ENCODE data around the gene PACRG.

PACRG gene

DNA sequence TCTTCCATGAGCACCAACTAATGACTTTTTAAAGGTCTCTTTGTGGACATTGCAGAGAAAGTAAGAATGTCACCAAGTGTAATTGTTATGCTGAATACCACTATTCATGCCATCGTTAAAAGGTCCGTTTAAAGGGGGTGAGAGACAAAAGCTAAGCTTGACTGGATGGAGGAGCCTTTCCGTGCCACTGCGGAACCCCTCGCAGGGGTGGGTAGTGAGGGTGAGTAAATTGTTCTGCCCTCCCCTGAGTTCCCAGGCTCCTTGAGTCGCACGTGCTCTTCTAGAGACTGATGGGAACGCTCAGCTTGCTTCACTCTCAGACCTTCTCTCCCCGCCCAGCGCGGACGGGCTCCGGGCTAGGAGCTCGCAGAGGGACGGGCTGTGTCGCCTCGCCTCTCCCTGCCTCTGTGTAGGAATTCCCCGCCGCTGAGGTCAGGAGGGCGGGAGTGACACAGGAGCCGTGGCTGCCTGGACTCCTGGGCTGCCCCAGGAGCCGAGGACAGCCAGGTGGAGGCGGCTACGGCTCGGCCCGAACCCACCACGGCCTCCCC, 371.9 kb downstream of the PACRG start:
- DNase-seq (ENCODE audit: low spot score): no peak

DNA sequence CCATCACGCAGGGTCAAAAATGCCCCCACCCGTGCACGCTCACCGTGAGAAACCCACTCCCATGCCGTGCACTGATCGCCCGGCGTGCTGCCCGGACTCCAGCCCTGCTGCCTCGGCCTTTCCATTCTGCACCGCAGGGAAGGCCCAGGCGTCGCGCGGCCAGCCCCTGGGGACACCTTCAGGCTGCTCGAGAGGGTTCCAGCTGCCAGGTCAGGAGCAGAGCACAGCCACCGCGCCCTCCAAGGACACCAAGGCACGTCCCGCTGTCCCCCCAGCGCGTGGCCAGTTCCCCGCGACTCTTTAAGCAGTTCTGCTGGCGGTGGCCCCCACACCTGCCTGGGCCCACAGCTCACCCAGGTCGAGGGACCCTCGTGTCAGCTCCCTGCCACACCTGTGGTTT, 372.5 kb downstream of the PACRG start:
- Mint-ChIP-seq H3K4me3 (no peak overlapping the region), H3K36me3 (ENCODE audit: low read depth) (no peaks in the 10 kb centered on the region), H3K27ac (no peak overlapping the region), H3K27me3 (ENCODE audit: low read depth) (no peaks in the 10 kb centered on the region), H3K9me3 (no peaks in the 10 kb centered on the region), H3K4me1 (ENCODE audit: low read depth) (no peaks in the 10 kb centered on the region)
- no peak for DNase-seq (ENCODE audit: low spot score)

More for the DNA sequence above, 371.9 kb downstream of the PACRG start:
- Mint-ChIP-seq H3K4me1 (ENCODE audit: low read depth) (no peaks in the 10 kb centered on the region), H3K27ac (no peak overlapping the region), H3K4me3 (no peak overlapping the region), H3K9me3 (no peaks in the 10 kb centered on the region), H3K27me3 (ENCODE audit: low read depth) (no peaks in the 10 kb centered on the region), H3K36me3 (ENCODE audit: low read depth) (no peaks in the 10 kb centered on the region)

DNA sequence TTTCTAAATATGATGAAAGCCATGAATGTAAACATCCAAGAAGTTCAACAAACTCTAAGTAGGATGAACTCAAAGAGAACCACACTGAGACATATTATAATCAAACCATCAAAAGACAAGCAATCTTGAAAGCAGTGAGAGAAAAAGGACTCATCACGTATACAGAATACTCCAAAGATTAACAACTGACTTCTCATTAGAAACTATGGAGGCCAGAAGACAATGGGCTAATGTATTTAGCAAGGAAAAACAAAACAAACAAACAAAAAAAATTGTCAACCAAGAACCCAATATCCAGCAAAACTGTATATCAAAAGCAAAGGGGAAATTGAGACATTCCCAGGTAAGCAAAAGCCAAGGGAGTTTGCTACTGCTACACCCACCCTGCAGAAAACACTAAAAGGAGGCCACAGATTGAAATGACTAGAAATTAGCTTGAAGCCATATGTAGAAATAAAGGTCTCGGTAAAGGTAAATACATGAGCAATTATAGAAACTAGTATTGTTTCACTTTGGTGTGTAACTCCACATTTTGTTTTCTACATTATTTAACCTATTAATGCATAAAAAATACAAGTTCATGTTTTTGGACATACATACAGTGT, 385.7 kb downstream of the PACRG start:
- Mint-ChIP-seq H3K36me3 (ENCODE audit: low read depth) (no peaks in the 10 kb centered on the region), H3K27ac (no peak overlapping the region), H3K4me3 (no peak overlapping the region), H3K9me3 (peaks cover 17% of the 10 kb centered on the region), H3K27me3 (ENCODE audit: low read depth) (no peaks in the 10 kb centered on the region), H3K4me1 (ENCODE audit: low read depth) (no peaks in the 10 kb centered on the region)
- no peak for DNase-seq (ENCODE audit: low spot score)

DNA sequence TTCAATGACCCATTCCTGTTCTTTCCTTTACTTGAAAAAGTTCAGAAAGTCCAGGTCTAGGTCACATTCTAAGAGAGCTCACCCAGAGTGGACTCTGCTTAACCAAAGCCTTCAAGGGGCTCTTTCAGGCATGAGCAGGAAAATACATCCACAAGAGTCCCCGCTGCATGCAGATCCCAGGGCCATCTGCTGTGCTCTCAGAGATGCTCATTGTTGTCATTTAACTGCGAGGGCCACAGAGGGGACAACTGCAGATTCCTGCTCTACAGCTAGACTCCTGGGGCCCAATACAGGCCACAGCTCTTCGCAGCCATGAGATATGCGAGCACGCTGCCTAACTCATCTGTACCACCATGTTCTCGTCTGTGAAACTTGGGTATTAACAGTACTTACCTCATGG, 391.2 kb downstream of the PACRG start:
- Mint-ChIP-seq H3K4me3 (no peak overlapping the region), H3K4me1 (ENCODE audit: low read depth) (no peaks in the 10 kb centered on the region), H3K9me3 (no peaks in the 10 kb centered on the region)

DNA sequence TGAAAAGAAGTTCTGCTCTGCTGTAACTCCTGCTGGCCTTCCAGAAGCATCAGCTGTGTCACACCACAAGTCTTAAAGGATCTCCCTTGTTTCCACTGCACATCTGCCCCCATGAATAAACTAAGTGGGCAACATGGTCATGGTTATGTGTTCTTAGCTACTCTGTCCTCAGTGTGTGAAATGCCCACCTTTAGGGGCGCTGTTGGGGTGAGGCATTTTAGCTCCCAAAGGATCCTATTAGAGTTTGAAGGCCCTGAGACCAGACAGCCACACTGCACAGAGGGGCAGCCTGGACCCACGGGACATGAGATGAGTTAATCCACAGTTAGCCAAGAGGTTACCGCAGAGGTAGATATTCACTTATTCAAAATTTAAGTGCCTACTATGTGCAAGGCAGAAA, 392.4 kb downstream of the PACRG start:
- Mint-ChIP-seq H3K27ac (no peak overlapping the region), H3K4me3 (no peak overlapping the region)
- no peak for DNase-seq (ENCODE audit: low spot score)

More for the DNA sequence above, 391.2 kb downstream of the PACRG start:
- H3K27me3 Mint-ChIP-seq (ENCODE audit: low read depth): no peaks in the 10 kb centered on the region
- H3K27ac Mint-ChIP-seq: no peak overlapping the region
- no peak for DNase-seq (ENCODE audit: low spot score)
- no peaks in the 10 kb centered on the region for H3K36me3 Mint-ChIP-seq (ENCODE audit: low read depth)

DNA sequence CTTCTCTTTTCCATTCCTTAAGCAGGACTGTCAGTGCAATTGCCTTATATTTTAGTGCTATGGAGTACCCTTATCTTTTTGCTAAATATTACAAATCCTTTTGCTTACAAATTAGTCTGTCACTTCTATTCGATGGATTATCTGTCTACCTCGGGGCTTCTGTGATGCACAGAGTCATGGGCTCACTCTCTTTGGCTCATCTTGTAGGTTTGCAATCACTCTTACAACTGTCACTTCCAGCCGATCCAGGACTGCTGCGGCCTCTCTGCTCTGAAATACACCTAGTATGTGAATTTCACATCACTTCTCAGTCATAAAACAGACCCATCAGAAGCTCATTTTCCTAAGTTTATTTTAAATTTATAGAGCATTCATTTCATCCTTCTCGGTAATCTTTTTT, 393.5 kb downstream of the PACRG start:
- no peak overlapping the region for H3K27ac Mint-ChIP-seq
- no peaks in the 10 kb centered on the region for H3K27me3 Mint-ChIP-seq (ENCODE audit: low read depth)
- H3K36me3 Mint-ChIP-seq (ENCODE audit: low read depth): no peaks in the 10 kb centered on the region
- DNase-seq (ENCODE audit: low spot score): no peak
- no peak overlapping the region for H3K4me3 Mint-ChIP-seq
- no peaks in the 10 kb centered on the region for H3K9me3 Mint-ChIP-seq
- no peaks in the 10 kb centered on the region for H3K4me1 Mint-ChIP-seq (ENCODE audit: low read depth)

More for the DNA sequence above, 392.4 kb downstream of the PACRG start:
- Mint-ChIP-seq H3K27me3 (ENCODE audit: low read depth) (no peaks in the 10 kb centered on the region), H3K9me3 (no peaks in the 10 kb centered on the region), H3K4me1 (ENCODE audit: low read depth) (no peaks in the 10 kb centered on the region), H3K36me3 (ENCODE audit: low read depth) (no peaks in the 10 kb centered on the region)

DNA sequence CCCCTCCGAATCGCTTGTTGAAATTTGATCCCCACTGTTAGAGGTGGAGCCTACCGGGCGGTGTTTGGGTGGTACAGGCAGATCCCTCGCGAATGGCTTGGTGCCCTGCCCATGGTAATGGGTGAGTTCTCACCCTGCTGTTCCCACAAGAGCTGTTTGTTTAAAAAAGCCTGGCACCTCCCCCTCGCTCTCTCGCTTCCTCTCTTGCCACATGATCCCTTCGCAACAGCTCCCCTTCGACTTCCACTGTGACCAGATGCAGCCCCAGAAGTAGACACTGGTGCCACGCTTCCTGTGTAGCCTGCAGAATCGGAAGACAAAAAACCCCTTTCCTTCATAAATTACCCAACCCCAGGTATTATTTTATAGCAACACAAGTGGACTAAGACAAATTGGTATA, 394.6 kb downstream of the PACRG start:
- DNase-seq (ENCODE audit: low spot score): no peak
- no peaks in the 10 kb centered on the region for H3K4me1 Mint-ChIP-seq (ENCODE audit: low read depth)
- H3K27me3 Mint-ChIP-seq (ENCODE audit: low read depth): no peaks in the 10 kb centered on the region
- no peaks in the 10 kb centered on the region for H3K36me3 Mint-ChIP-seq (ENCODE audit: low read depth)
- H3K9me3 Mint-ChIP-seq: no peaks in the 10 kb centered on the region
- no peak overlapping the region for H3K4me3 Mint-ChIP-seq
- H3K27ac Mint-ChIP-seq: no peak overlapping the region

DNA sequence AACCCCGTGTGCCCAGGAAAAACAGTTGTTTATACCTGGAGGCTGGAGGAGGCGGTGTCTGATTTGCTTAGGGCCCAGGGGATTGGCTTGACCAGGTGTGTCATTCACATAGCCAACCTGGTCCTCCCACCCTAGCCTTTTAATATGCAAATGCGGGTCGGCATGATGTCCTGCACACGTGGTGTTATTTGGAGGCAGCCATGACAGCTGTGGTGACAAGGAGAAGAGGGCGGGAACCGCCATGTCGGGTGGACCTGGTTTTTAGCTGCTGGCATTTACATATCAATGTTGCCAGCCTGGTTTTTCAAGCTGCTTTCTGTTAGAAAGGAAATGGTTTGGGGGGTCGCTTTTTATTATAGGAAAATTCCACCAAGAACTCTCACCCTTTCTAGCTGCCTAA, 395.3 kb downstream of the PACRG start:
- H3K27me3 Mint-ChIP-seq (ENCODE audit: low read depth): no peaks in the 10 kb centered on the region
- no peaks in the 10 kb centered on the region for H3K36me3 Mint-ChIP-seq (ENCODE audit: low read depth)
- H3K9me3 Mint-ChIP-seq: no peaks in the 10 kb centered on the region
- H3K4me1 Mint-ChIP-seq (ENCODE audit: low read depth): no peaks in the 10 kb centered on the region
- no peak overlapping the region for H3K27ac Mint-ChIP-seq
- H3K4me3 Mint-ChIP-seq: no peak overlapping the region
- no peak for DNase-seq (ENCODE audit: low spot score)

DNA sequence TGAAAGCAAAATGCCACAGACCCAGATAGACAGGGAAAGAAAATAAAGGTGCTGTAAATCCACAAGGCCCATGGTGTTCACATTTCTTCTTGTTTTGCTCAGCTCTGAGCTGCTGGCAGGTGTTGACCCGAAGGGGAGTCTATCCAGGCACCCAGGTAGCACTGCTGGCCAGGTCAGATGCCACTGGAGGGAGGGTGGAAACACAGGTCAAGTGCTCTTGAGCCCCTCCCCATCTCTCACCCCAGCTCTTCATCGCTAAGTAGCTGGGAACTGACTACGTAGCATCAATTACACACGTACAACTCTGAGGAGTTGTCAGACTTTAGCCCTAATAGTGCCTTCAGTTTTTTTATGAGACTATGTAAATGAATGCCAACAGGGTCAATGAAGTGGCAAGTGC, 399.0 kb downstream of the PACRG start:
- Mint-ChIP-seq H3K4me1 (ENCODE audit: low read depth) (no peaks in the 10 kb centered on the region), H3K9me3 (no peaks in the 10 kb centered on the region), H3K27ac (no peak overlapping the region), H3K36me3 (ENCODE audit: low read depth) (no peaks in the 10 kb centered on the region), H3K27me3 (ENCODE audit: low read depth) (no peaks in the 10 kb centered on the region), H3K4me3 (no peak overlapping the region)
- DNase-seq (ENCODE audit: low spot score): no peak

DNA sequence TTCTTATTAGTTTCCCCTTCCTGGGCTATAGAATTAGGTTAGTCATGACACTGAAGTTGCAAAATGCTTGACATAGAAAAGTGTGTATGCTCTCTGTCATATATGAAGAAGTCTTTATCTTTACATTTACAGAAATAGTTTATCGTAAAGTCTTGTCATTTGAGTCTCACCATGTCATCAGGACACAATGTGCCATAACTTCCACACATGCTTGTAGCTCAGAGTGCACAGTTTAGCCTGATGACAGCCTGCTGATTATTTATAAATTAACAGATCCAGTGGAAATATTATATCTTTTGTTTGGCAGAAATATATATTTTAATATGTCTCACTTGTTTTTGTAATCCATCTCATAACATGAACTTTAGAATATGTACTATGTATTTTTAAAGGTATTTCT, 399.8 kb downstream of the PACRG start:
- H3K27ac Mint-ChIP-seq: no peak overlapping the region
- H3K27me3 Mint-ChIP-seq (ENCODE audit: low read depth): no peaks in the 10 kb centered on the region
- no peaks in the 10 kb centered on the region for H3K4me1 Mint-ChIP-seq (ENCODE audit: low read depth)
- no peaks in the 10 kb centered on the region for H3K36me3 Mint-ChIP-seq (ENCODE audit: low read depth)
- no peak overlapping the region for H3K4me3 Mint-ChIP-seq
- H3K9me3 Mint-ChIP-seq: no peaks in the 10 kb centered on the region
- DNase-seq (ENCODE audit: low spot score): no peak

DNA sequence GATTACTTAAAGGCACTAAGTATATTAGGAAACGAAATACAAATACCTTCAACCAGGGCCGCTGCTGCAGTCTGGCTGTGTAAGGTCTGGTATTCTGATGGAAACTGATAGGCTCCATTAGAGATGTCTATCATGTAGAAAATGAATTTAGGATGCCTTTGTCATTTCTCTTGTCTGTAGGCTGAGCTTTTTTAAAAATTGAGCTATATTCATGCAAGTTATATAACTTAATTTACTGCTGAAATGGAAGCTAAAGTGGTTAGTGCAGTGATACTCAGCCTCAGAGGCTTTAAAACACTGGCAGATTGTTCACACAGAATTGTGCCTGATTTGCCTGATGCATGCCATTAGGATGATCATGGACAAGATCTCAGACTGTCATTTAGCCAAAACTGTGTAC, 400.6 kb downstream of the PACRG start:
- no peak for DNase-seq (ENCODE audit: low spot score)
- H3K4me3 Mint-ChIP-seq: no peak overlapping the region
- no peak overlapping the region for H3K27ac Mint-ChIP-seq
- no peaks in the 10 kb centered on the region for H3K27me3 Mint-ChIP-seq (ENCODE audit: low read depth)
- H3K36me3 Mint-ChIP-seq (ENCODE audit: low read depth): no peaks in the 10 kb centered on the region
- H3K9me3 Mint-ChIP-seq: no peaks in the 10 kb centered on the region
- H3K4me1 Mint-ChIP-seq (ENCODE audit: low read depth): no peaks in the 10 kb centered on the region

DNA sequence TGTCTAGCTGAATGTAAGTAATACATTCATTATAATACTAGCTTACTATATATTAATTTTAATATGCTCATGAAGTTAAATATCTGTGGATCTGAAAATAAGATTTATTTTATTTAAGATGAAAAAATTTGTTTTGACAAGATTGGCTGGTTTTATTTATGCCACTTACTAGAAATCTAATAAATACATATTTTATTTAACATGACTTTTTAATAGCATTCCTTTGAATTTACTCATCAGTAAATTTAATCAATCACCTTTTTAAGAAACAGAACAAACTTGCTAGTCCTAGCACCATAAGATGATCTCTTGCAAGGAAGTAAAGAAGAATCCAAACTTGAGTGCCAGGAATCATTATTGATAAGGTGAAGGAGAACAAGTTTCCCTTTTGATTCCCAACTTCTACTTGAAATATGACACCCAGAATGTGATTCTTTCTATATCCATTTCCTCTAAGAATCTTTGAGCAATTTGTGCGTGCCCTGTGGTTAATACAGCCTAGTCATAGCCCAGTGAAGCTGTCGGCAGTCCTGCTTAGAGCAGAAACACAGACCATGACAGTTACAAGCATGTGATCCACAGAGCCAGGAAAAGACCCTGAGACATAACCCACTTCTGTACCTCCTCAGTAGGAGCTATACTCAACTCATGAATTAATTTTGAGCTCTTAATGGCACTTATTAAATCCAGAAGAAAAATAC, 404.4 kb downstream of the PACRG start:
- Mint-ChIP-seq H3K36me3 (ENCODE audit: low read depth) (no peaks in the 10 kb centered on the region), H3K9me3 (no peaks in the 10 kb centered on the region), H3K27ac (no peak overlapping the region), H3K4me3 (no peak overlapping the region), H3K27me3 (ENCODE audit: low read depth) (no peaks in the 10 kb centered on the region), H3K4me1 (ENCODE audit: low read depth) (no peaks in the 10 kb centered on the region)
- DNase-seq (ENCODE audit: low spot score): no peak

DNA sequence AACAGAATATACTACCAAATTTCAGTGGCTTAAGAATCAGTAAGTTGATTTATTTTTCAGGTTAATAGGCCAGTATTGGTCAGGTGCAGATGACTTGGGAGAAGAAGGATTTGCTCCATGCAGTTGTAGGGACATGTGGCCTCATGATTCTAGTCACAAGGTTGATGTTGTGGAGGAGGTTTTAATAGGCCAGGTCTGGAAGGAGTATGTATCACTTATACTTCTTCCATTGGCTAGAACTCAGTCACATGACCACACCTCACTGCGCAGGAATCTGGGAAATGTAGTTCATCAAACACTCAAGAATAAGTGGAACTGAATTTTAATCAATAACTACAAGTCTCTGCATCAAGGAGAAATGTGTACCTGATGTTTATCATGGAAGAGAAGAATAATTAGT, 405.2 kb downstream of the PACRG start:
- Mint-ChIP-seq H3K27ac (no peak overlapping the region), H3K4me3 (no peak overlapping the region), H3K36me3 (ENCODE audit: low read depth) (no peaks in the 10 kb centered on the region), H3K4me1 (ENCODE audit: low read depth) (no peaks in the 10 kb centered on the region), H3K9me3 (no peaks in the 10 kb centered on the region), H3K27me3 (ENCODE audit: low read depth) (no peaks in the 10 kb centered on the region)
- no peak for DNase-seq (ENCODE audit: low spot score)

DNA sequence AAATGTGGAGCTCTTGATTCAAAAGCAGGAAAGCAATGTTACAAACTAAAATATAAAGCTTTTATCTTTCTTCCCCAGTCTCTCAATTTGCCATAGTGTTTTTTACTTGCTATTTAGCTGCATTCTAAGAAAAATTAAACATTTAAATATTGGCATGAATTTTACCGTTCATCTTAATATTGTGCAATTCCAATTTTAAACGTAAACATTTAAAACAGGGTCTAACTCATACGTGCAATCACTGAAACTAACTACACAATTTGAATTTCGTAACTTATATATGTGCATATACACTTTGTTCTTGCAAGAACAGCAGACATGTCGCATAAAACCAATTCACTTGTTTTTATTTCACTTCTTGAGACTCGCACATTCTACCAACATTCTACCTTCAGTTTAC, 405.9 kb downstream of the PACRG start:
- no peaks in the 10 kb centered on the region for H3K36me3 Mint-ChIP-seq (ENCODE audit: low read depth)
- no peak overlapping the region for H3K4me3 Mint-ChIP-seq
- H3K4me1 Mint-ChIP-seq (ENCODE audit: low read depth): no peaks in the 10 kb centered on the region
- no peaks in the 10 kb centered on the region for H3K27me3 Mint-ChIP-seq (ENCODE audit: low read depth)
- H3K9me3 Mint-ChIP-seq: no peaks in the 10 kb centered on the region
- no peak overlapping the region for H3K27ac Mint-ChIP-seq
- no peak for DNase-seq (ENCODE audit: low spot score)

Measured in T-helper 2 cell treated with Interferon-gamma antibody and Interleukin-4, amounts not matched to agents 5 μg/mL and 100 μg/mL, for 36 hours (primary cell).